A549 (cell line): ENCODE results near the gene MPC1. TPM values are rescaled to one million over a fixed set of nuclear protein-coding genes. Genes with fewer than 3 reads are reported as not detected.

Source experiments
- ATAC-seq, 2 experiments: fragments of 200-7000 bp in 1 of 2; fragments of >200 bp in 1 of 2; cut with Nextera tagmentation in 1 of 2; cut with Tn5 transposase in 1 of 2; 3 replicates each; pipeline versions ENCODE4 v1.8.0 to v1.9.1; 2018 to 2020; ENCODE audit warnings: mild to moderate bottlenecking in 1 of 2, moderate library complexity in 1 of 2
- CTCF ChIA-PET: fragments of 300-600 bp; sonication (Branson Sonifier 250); formaldehyde crosslinking; extraction: SDS; loops from one replicate; lab custom pipeline; 2021; ENCODE audit warnings: antibody characterized with exemption, inconsistent platforms; lab: Yijun Ruan, JAX
- POLR2A ChIA-PET: fragments of 350-600 bp; formaldehyde crosslinking; extraction: SDS; loops from one replicate; lab custom pipeline; 2021; ENCODE audit warnings: antibody characterized with exemption, inconsistent platforms; lab: Yijun Ruan, JAX
- DNase-seq, 2 experiments: peaks; one replicate each; pipeline versions ENCODE4 v3.0.0 to v3.0.0-alpha.2; 2011 to 2016; ENCODE audit warnings: low read depth in 1 of 2, low spot score in 1 of 2
- FAIRE-seq: peaks from 2 replicates; lab custom pipeline; 2011; peaks lifted over from hg19 to GRCh38; lab: Jason Lieb, UNC
- H3K27ac ChIP-seq, 2 experiments: fragments of >200 bp; sonication (Bioruptor Twin); formaldehyde crosslinking; 3 replicates each; pipeline ENCODE4 v1.5.1; 2016 to 2017
- H3K4me1 ChIP-seq: fragments of >200 bp; sonication (Bioruptor Twin); formaldehyde crosslinking; 3 replicates; pipeline ENCODE4 v1.6.1; 2016
- H3K4me2 ChIP-seq: fragments of >200 bp; sonication (Bioruptor Twin); formaldehyde crosslinking; 3 replicates; pipeline ENCODE4 v1.6.1; 2016
- H3K4me3 ChIP-seq: fragments of >200 bp; sonication (Bioruptor Twin); formaldehyde crosslinking; 3 replicates; pipeline ENCODE4 v1.5.1; 2016
- H3K9me3 ChIP-seq: fragments of >200 bp; sonication (Bioruptor Twin); formaldehyde crosslinking; 3 replicates; pipeline ENCODE4 v1.6.1; 2016
- BHLHE40 ChIP-seq: IDR thresholded peaks from 2 replicates; pipeline ENCODE4 v1.6.1; 2012; ENCODE audit warnings: low read depth, low read length, inconsistent platforms
- CEBPB ChIP-seq, 2 experiments: fragments of >200 bp in 1 of 2; sonication (Bioruptor Twin) in 1 of 2; formaldehyde crosslinking in 1 of 2; IDR thresholded peaks; 2 replicates each; pipeline ENCODE4 v1.6.1; 2012 to 2016
- CHD4 ChIP-seq: fragments of 200-600 bp; sonication (generic); IDR thresholded peaks from 2 replicates; pipeline ENCODE4 v1.6.1; 2016; ENCODE audit warnings: antibody characterized with exemption, mild to moderate bottlenecking, borderline replicate concordance
- HDAC2 ChIP-seq: fragments of 200-600 bp; sonication (generic); IDR thresholded peaks from 2 replicates; pipeline ENCODE4 v1.6.1; 2016
- HOXB13 ChIP-seq: fragments of 250-450 bp; sonication (Bioruptor Pico); IDR thresholded peaks from 2 replicates; pipeline ENCODE4 v1.5.0; 2020; ENCODE audit warnings: low read depth, mild to moderate bottlenecking, moderate library complexity
- HOXB5 ChIP-seq: fragments of 250-450 bp; sonication (Bioruptor Pico); IDR thresholded peaks from 2 replicates; pipeline ENCODE4 v1.5.0; 2020; ENCODE audit warnings: mild to moderate bottlenecking, moderate library complexity
- MAFK ChIP-seq: fragments of 450-650 bp; IDR thresholded peaks from 2 replicates; pipeline ENCODE4 v1.6.1; 2014; ENCODE audit not compliant: partially characterized antibody
- MAZ ChIP-seq: fragments of 150-350 bp; IDR thresholded peaks from 2 replicates; pipeline ENCODE4 v1.6.1; 2014; ENCODE audit warnings: antibody characterized with exemption, low read depth, low read length, borderline replicate concordance
- PHF8 ChIP-seq: fragments of 200-600 bp; sonication (generic); IDR thresholded peaks from 2 replicates; pipeline ENCODE4 v1.6.1; 2016; ENCODE audit warnings: low read depth, mild to moderate bottlenecking, antibody characterized with exemption, moderate library complexity, borderline replicate concordance
- RNF2 ChIP-seq: fragments of 200-600 bp; sonication (generic); IDR thresholded peaks from 2 replicates; pipeline ENCODE4 v1.6.1; 2016; ENCODE audit warnings: low read depth, mild to moderate bottlenecking, antibody characterized with exemption, moderate library complexity, borderline replicate concordance
- SMC3 ChIP-seq: fragments of >200 bp; sonication (Bioruptor Twin); formaldehyde crosslinking; IDR thresholded peaks from 3 replicates; pipeline ENCODE4 v1.6.1; 2018; ENCODE audit warnings: inconsistent platforms
- ZFP36 ChIP-seq: fragments of 450-650 bp; IDR thresholded peaks from 2 replicates; pipeline ENCODE4 v1.6.1; 2014; ENCODE audit warnings: borderline replicate concordance; ENCODE audit not compliant: partially characterized antibody
- ZNF302 ChIP-seq: fragments of 250-450 bp; sonication (Bioruptor Pico); IDR thresholded peaks from 2 replicates; pipeline ENCODE4 v1.9.0; 2021; ENCODE audit warnings: inconsistent platforms, mild to moderate bottlenecking, moderate library complexity
- ZSCAN20 ChIP-seq: fragments of 250-450 bp; sonication (Bioruptor Pico); IDR thresholded peaks from 2 replicates; pipeline ENCODE4 v1.8.0; 2022; ENCODE audit warnings: mild to moderate bottlenecking, moderate library complexity
- WGBS: methylation state at CpG from one replicate; pipeline ENCODE4 v1.1.6; 2017; ENCODE audit errors: missing lambda C conversion rate; 5-methylcytosine and 5-hydroxymethylcytosine counted together
- polyA plus RNA-seq, 4 experiments: library from polyadenylated mRNA; depleted of rRNA in 3 of 4; stranded (reverse); fragments of >200 nt; fragmentation: RNase III in 1 of 4; extraction: RNeasy Plus Mini Kit Qiagen cat#74134 plus additional on column Dnase treatment in 1 of 4; gene quantifications; 2 replicates in 3 of 4; 3 replicates in 1 of 4; pipeline ENCODE4 v1.2.3, GENCODE V29; 2011 to 2017
- TF ChIP-seq, protein P1 (sequence below): fragments of >200 bp; sonication (Bioruptor Twin); formaldehyde crosslinking; IDR thresholded peaks from 3 replicates; pipeline ENCODE4 v1.5.1; 2016
- TF ChIP-seq, protein P2 (sequence below): fragments of 250-450 bp; sonication (Bioruptor Pico); IDR thresholded peaks from 2 replicates; pipeline ENCODE4 v1.5.0; 2020; ENCODE audit warnings: low read depth, mild to moderate bottlenecking, moderate library complexity
- TF ChIP-seq, protein P3 (sequence below): fragments of 250-450 bp; sonication (Bioruptor Pico); IDR thresholded peaks from 2 replicates; pipeline ENCODE4 v1.5.0; 2021; ENCODE audit warnings: mild to moderate bottlenecking, moderate library complexity, borderline replicate concordance
- TF ChIP-seq, protein P4 (sequence below): IDR thresholded peaks from 2 replicates; pipeline ENCODE4 v1.6.1; 2012; ENCODE audit warnings: low read depth, borderline replicate concordance
- TF ChIP-seq, protein P5 (sequence below): fragments of >200 bp; sonication (Bioruptor Twin); formaldehyde crosslinking; IDR thresholded peaks from 3 replicates; pipeline ENCODE4 v1.6.1; 2016

MPC1 gene
- polyA plus RNA-seq, 2 of the 4 experiments (the other 2 are of a cell fraction) = 4.4 to 7.7 TPM

DNA sequence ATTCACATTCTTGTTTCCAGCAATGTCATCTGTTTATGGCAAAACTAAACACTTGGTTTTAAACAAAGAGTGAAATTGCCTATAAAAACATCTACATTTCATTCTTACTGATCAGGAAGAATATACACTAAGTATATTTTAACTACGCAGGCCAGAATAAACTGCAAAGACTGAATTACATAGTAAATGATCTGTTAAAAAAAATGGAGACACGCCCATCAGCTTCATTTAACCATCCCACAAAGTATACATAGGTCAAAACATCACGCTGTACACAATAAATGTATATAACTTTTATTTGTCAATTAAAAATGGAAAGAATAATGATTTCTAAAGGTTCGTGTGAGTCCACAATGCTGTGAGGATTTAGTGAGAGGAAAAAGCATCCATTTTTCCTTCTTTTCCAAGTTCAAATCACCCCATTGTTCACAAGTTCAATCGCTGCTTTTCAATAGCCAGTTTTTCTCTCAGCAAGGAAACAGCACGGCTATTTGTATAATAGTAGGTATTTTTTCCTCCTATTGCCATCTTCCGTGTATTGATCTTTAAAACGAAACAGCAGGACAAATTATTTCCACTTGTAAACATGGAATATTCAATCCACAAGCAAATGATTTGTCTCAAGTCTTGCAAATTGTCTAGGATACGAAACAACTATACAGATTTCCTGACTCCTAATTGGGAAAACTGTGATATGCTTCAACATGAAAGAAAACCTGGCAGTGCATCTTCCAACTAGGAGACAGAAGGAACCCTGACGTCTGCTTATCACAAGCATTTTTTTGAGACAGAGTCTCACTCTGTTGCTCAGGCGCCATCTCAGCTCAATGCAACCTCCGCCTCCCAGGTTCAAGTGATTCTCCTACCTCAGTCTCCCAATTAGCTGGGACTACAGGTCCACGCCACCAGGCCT is 51.0 kb downstream of the MPC1 start:
- CTCF ChIA-PET = no interaction called here
- TF ChIP-seq ZNF302 (CRISPR knock-in tag) (no peak), ZSCAN20 (CRISPR knock-in tag) (no peak), PHF8 (no peak), MAFK (no peak), CHD4 (no peak), SMC3 (no peak), HDAC2 (no peak), CEBPB (IDR thresholded peaks at IDR 0.05) (no peak), HOXB13 (CRISPR knock-in tag) (no peak), BHLHE40 (no peak), HOXB5 (CRISPR knock-in tag) (no peak), MAZ (no peak), ZFP36 (no peak), RNF2 (no peak)
- TF ChIP-seq, protein P1, sequence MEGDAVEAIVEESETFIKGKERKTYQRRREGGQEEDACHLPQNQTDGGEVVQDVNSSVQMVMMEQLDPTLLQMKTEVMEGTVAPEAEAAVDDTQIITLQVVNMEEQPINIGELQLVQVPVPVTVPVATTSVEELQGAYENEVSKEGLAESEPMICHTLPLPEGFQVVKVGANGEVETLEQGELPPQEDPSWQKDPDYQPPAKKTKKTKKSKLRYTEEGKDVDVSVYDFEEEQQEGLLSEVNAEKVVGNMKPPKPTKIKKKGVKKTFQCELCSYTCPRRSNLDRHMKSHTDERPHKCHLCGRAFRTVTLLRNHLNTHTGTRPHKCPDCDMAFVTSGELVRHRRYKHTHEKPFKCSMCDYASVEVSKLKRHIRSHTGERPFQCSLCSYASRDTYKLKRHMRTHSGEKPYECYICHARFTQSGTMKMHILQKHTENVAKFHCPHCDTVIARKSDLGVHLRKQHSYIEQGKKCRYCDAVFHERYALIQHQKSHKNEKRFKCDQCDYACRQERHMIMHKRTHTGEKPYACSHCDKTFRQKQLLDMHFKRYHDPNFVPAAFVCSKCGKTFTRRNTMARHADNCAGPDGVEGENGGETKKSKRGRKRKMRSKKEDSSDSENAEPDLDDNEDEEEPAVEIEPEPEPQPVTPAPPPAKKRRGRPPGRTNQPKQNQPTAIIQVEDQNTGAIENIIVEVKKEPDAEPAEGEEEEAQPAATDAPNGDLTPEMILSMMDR = no peak
- TF ChIP-seq, protein P2, sequence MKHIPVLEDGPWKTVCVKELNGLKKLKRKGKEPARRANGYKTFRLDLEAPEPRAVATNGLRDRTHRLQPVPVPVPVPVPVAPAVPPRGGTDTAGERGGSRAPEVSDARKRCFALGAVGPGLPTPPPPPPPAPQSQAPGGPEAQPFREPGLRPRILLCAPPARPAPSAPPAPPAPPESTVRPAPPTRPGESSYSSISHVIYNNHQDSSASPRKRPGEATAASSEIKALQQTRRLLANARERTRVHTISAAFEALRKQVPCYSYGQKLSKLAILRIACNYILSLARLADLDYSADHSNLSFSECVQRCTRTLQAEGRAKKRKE (CRISPR knock-in tag) = no peak
- TF ChIP-seq, protein P3, sequence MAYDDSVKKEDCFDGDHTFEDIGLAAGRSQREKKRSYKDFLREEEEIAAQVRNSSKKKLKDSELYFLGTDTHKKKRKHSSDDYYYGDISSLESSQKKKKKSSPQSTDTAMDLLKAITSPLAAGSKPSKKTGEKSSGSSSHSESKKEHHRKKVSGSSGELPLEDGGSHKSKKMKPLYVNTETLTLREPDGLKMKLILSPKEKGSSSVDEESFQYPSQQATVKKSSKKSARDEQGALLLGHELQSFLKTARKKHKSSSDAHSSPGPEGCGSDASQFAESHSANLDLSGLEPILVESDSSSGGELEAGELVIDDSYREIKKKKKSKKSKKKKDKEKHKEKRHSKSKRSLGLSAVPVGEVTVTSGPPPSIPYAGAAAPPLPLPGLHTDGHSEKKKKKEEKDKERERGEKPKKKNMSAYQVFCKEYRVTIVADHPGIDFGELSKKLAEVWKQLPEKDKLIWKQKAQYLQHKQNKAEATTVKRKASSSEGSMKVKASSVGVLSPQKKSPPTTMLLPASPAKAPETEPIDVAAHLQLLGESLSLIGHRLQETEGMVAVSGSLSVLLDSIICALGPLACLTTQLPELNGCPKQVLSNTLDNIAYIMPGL (CRISPR knock-in tag) = no peak
- TF ChIP-seq, protein P4, sequence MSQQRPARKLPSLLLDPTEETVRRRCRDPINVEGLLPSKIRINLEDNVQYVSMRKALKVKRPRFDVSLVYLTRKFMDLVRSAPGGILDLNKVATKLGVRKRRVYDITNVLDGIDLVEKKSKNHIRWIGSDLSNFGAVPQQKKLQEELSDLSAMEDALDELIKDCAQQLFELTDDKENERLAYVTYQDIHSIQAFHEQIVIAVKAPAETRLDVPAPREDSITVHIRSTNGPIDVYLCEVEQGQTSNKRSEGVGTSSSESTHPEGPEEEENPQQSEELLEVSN = no peak
- TF ChIP-seq, protein P5, sequence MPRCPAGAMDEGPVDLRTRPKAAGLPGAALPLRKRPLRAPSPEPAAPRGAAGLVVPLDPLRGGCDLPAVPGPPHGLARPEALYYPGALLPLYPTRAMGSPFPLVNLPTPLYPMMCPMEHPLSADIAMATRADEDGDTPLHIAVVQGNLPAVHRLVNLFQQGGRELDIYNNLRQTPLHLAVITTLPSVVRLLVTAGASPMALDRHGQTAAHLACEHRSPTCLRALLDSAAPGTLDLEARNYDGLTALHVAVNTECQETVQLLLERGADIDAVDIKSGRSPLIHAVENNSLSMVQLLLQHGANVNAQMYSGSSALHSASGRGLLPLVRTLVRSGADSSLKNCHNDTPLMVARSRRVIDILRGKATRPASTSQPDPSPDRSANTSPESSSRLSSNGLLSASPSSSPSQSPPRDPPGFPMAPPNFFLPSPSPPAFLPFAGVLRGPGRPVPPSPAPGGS = no peak
- FAIRE-seq (no peak), ATAC-seq (no peak), DNase-seq (no peak)
- Histone ChIP-seq H3K4me3 (no peak overlapping the region), H3K27ac (no peak overlapping the region), H3K9me3 (no peaks in the 10 kb centered on the region), H3K4me1 (no peaks in the 10 kb centered on the region; the same call in 2 of the 3 replicates), H3K4me2 (no peak overlapping the region)
- POLR2A ChIA-PET = no interaction called here
- 87% methylated on average over 13 of the region's 13 CpGs for WGBS
